ENCODE results near the gene B3GLCT.

Gene B3GLCT

GRCh38 chr13:31356991-31357390 is 157.2 kb downstream of the B3GLCT start:
- no peak for DNase-seq

- no peak for DNase-seq
Measured at GRCh38 chr13:31357581-31357980, 157.8 kb downstream of the B3GLCT start.

- no peak for DNase-seq
Measured at GRCh38 chr13:31361673-31362072, 161.9 kb downstream of the B3GLCT start.

DNA sequence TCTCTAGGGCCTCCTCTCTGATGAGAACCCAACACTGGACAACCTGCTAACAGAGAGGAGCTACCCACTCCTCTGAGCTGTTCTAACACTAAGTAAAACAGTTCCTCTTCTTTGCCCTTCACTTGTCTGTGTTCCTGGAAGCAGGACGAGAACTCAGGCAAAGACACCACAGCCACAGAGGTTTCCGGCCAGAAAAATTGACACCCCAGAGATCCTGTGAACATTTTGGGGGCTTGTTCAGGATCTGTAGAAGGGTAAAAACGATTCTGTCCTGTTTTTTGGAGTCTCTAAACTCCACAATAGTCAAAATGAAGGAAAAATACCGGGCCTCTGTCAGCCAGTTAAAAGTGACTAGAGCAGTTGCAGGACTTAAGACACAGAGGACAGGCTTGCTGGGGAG is 165.9 kb downstream of the B3GLCT start:
- DNase-seq, result no peak

DNA sequence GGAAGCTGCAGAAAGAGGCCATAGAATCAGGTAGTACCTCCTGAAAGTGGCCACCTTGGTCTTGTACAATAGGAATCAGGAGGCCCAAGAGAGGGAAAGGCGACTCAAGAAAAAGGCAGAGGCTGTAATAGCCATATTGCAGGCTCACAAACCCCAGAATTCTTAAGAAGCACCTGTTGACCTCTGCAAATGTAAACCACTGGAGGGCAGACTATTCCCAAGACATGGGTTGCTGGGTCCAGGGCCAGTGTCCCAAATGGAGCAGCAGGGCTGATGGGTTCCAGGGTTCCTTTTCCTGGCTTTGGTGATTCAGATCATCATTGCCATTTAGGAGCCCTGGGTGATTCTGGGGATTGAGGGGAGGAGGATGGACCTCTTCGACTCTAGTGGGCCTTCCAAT is 167.6 kb downstream of the B3GLCT start:
- DNase-seq, result no peak

- DNase-seq, result no peak
Measured at GRCh38 chr13:31369213-31369612, 169.4 kb downstream of the B3GLCT start.

- no peak for DNase-seq
Measured at GRCh38 chr13:31372454-31372853, 172.7 kb downstream of the B3GLCT start.

DNA sequence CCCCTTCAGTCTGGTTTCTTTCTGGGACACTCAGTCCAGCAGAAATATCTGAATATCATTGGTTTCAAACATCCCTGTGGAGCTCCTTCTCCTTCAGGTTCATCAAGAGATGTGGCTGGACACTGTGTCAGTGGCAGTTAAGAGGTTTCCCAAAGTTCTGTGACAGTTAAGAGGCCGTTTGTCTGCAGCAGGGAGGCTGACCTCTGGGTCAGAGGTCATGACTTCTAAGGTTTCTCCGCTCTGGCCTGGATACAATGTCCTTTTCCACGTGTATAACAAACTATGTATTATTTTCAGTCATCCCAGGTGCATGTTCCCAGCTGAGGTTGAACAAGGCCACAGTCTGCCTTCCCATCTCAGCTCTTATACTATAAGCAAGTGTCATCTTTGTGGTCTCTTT is 174.9 kb downstream of the B3GLCT start:
- no peak for DNase-seq

GRCh38 chr13:31377946-31378345 is 178.2 kb downstream of the B3GLCT start:
- DNase-seq, result no peak

GRCh38 chr13:31380715-31381114 is 180.9 kb downstream of the B3GLCT start:
- no peak for DNase-seq
